PC-9 (cell line): ENCODE results near the gene FBN3. TPM values are rescaled to one million over a fixed set of nuclear protein-coding genes. Genes with fewer than 3 reads are reported as not detected.

Source experiments
- BruUV-seq: library from RNA; stranded (reverse); fragments of 400-500 nt; replicated peaks from 2 replicates; lab custom pipeline; 2021; lab: Mats Ljungman, UMichigan
- CTCF ChIA-PET: fragments of 300-600 bp; sonication (Branson Sonifier 250); formaldehyde crosslinking; loops from one replicate; lab custom pipeline; 2022; ENCODE audit warnings: antibody characterized with exemption; lab: Charles Lee
- POLR2A ChIA-PET: fragments of 300-600 bp; sonication (Branson Sonifier 250); formaldehyde crosslinking; loops from one replicate; lab custom pipeline; 2022; ENCODE audit warnings: antibody characterized with exemption; ENCODE audit not compliant: unreplicated experiment; lab: Charles Lee
- DNase-seq, 2 experiments: peaks; one replicate each; pipeline versions ENCODE4 v3.0.0 to v3.0.0-alpha.2; 2015 to 2022; ENCODE audit warnings: mixed read lengths in 1 of 2
- H2AFZ ChIP-seq: fragments of 200-600 bp; sonication (generic); 2 replicates; pipeline ENCODE4 v1.8.1; 2017; ENCODE audit warnings: antibody characterized with exemption
- H3F3A ChIP-seq: fragments of 200-600 bp; sonication (generic); 2 replicates; pipeline ENCODE4 v1.8.1; 2017; ENCODE audit warnings: antibody characterized with exemption, mild to moderate bottlenecking, low read depth; ENCODE audit not compliant: insufficient read depth
- H3K27ac ChIP-seq: fragments of 200-600 bp; sonication (generic); 2 replicates; pipeline ENCODE4 v1.6.1; 2016; ENCODE audit warnings: mixed run types
- H3K27me3 ChIP-seq: fragments of 200-600 bp; sonication (generic); 2 replicates; pipeline ENCODE4 v1.6.1; 2016; ENCODE audit warnings: low read depth, mixed run types; ENCODE audit not compliant: insufficient read depth
- H3K36me3 ChIP-seq: fragments of 200-600 bp; sonication (generic); 2 replicates; pipeline ENCODE4 v1.6.1; 2016; ENCODE audit warnings: low read depth, mixed run types
- H3K4me1 ChIP-seq: fragments of 200-600 bp; sonication (generic); replicated peaks from 2 replicates; pipeline ENCODE4 v1.6.1; 2016; ENCODE audit warnings: mixed run types; ENCODE audit not compliant: insufficient read depth
- H3K4me2 ChIP-seq: fragments of 200-600 bp; sonication (generic); 2 replicates; pipeline ENCODE4 v1.6.1; 2017; ENCODE audit warnings: mixed run types
- H3K4me3 ChIP-seq: fragments of 200-600 bp; sonication (generic); 2 replicates; pipeline ENCODE4 v1.6.1; 2016; ENCODE audit warnings: mixed run types
- H3K79me2 ChIP-seq: fragments of 200-600 bp; sonication (generic); 2 replicates; pipeline ENCODE4 v1.6.1; 2017; ENCODE audit warnings: low read depth, mixed run types
- H3K9me2 ChIP-seq: fragments of 200-600 bp; sonication (generic); 2 replicates; pipeline ENCODE4 v1.8.1; 2017; ENCODE audit warnings: mild to moderate bottlenecking; ENCODE audit not compliant: insufficient read depth
- H3K9me3 ChIP-seq: fragments of 200-600 bp; sonication (generic); 2 replicates; pipeline ENCODE4 v1.8.1; 2016; ENCODE audit warnings: low read depth; ENCODE audit not compliant: insufficient read depth
- H4K20me1 ChIP-seq: fragments of 200-600 bp; sonication (generic); 2 replicates; pipeline ENCODE4 v1.8.1; 2017; ENCODE audit not compliant: insufficient read depth
- CTCF ChIP-seq: fragments of 200-600 bp; sonication (generic); conservative IDR thresholded peaks from 2 replicates; pipeline ENCODE4 v1.6.1; 2017; ENCODE audit warnings: mixed run types, antibody characterized with exemption, mild to moderate bottlenecking, moderate library complexity
- EZH2 ChIP-seq: fragments of 200-600 bp; sonication (generic); IDR thresholded peaks from 2 replicates; pipeline ENCODE4 v1.8.0; 2017; ENCODE audit warnings: antibody characterized with exemption, low read depth
- intact Hi-C: fragments of 100-400 bp; cut with micrococcal nuclease; formaldehyde crosslinking; loops from one replicate; pipeline ENCODE4 v1.10.0; 2022; ENCODE audit not compliant: unreplicated experiment
- total RNA-seq: library from RNA; stranded (reverse); gene quantifications from 2 replicates; pipeline ENCODE4 v1.2.3, GENCODE V29; 2021

The FBN3 gene
- total RNA-seq, 1 experiment from 2014 or later = not detected

- no peaks in the 10 kb centered on the region for H3K36me3 ChIP-seq
- no peak for DNase-seq
- no peak overlapping the region for H3K4me2 ChIP-seq
- intact Hi-C loops = no loop called here
- H3K27me3 ChIP-seq = no peaks in the 10 kb centered on the region
- POLR2A ChIA-PET = no interaction called here
- H3K27ac ChIP-seq = no peak overlapping the region
- H3K9me2 ChIP-seq = no peaks in the 10 kb centered on the region
- H3K79me2 ChIP-seq = no peaks in the 10 kb centered on the region
- H3K9me3 ChIP-seq = no peaks in the 10 kb centered on the region
- H3F3A ChIP-seq = no peaks in the 10 kb centered on the region
- no TSS peak for BruUV-seq
- H3K4me3 ChIP-seq = no peak overlapping the region
- TF ChIP-seq EZH2 (no peak), CTCF (no peak)
- CTCF ChIA-PET = interaction anchor here (0.6 kb wide), 1 partner anchor 48 kb away, joined by 5 read pairs; no protein-coding TSS in a partner anchor
- no peaks in the 10 kb centered on the region; the same call in 1 of the 2 replicates for H4K20me1 ChIP-seq
- H2AFZ ChIP-seq = no peak overlapping the region
- 0 out of 2 replicates have a peak, but pooled peaks cover 7% of the 10 kb centered on the region for H3K4me1 ChIP-seq
These were observed 30.6 kb upstream of the FBN3 start for GRCh38 chr19:8180018-8180417.

- Histone ChIP-seq H3K4me3 (no peak overlapping the region), H3K27ac (no peak overlapping the region), H3K27me3 (no peaks in the 10 kb centered on the region), H3K4me1 (no peaks in the 10 kb centered on the region), H3K9me3 (no peaks in the 10 kb centered on the region), H3K9me2 (no peaks in the 10 kb centered on the region), H3F3A (no peaks in the 10 kb centered on the region), H3K79me2 (no peaks in the 10 kb centered on the region), H3K36me3 (no peaks in the 10 kb centered on the region), H4K20me1 (no peaks in the 10 kb centered on the region; the same call in 1 of the 2 replicates), H3K4me2 (no peak overlapping the region), H2AFZ (no peak overlapping the region)
- no TSS peak for BruUV-seq
- no peak for DNase-seq
- POLR2A ChIA-PET = no interaction called here
- CTCF ChIA-PET = no interaction called here
- intact Hi-C loops = no loop called here
- no peak for TF ChIP-seq EZH2
- TF ChIP-seq CTCF = no peak
These were observed 25.3 kb upstream of the FBN3 start for GRCh38 chr19:8174706-8175105.

GRCh38 chr19:8168537-8168936 is 19.1 kb upstream of the FBN3 start:
- no TSS peak for BruUV-seq
- CTCF ChIA-PET = no interaction called here
- DNase-seq = no peak
- H3K36me3 ChIP-seq = no peaks in the 10 kb centered on the region
- no peaks in the 10 kb centered on the region for H3K4me1 ChIP-seq
- no peaks in the 10 kb centered on the region for H3K9me2 ChIP-seq
- H3F3A ChIP-seq = peaks cover 5% of the 10 kb centered on the region
- no peak overlapping the region for H3K4me3 ChIP-seq
- no peak overlapping the region for H3K27ac ChIP-seq
- intact Hi-C loops = no loop called here
- no peaks in the 10 kb centered on the region for H3K9me3 ChIP-seq
- H2AFZ ChIP-seq = no peak overlapping the region
- no peaks in the 10 kb centered on the region for H3K79me2 ChIP-seq
- H3K27me3 ChIP-seq = no peaks in the 10 kb centered on the region
- no peak overlapping the region for H3K4me2 ChIP-seq
- TF ChIP-seq CTCF (no peak), EZH2 (no peak)
- no peaks in the 10 kb centered on the region for H4K20me1 ChIP-seq
- POLR2A ChIA-PET = no interaction called here
